HEK293 (cell line): ENCODE measurements around the gene RWDD1.

Experiments used
- EGR2 ChIP-seq: fragments of 450-650 bp; formaldehyde crosslinking; IDR thresholded peaks from 2 replicates; pipeline ENCODE4 v1.5.1; 2016; ENCODE audit warnings: low read depth, missing biosample characterization, missing genetic modification characterization
- OVOL3 ChIP-seq: fragments of 450-650 bp; formaldehyde crosslinking; IDR thresholded peaks from 2 replicates; pipeline ENCODE4 v1.5.1; 2016; ENCODE audit warnings: missing biosample characterization, missing genetic modification characterization
- PRDM1 ChIP-seq: fragments of 450-650 bp; formaldehyde crosslinking; IDR thresholded peaks from 2 replicates; pipeline ENCODE4; 2016; ENCODE audit warnings: missing biosample characterization, missing genetic modification characterization
- PRDM6 ChIP-seq: fragments of 450-650 bp; formaldehyde crosslinking; IDR thresholded peaks from 2 replicates; pipeline ENCODE4 v1.5.1; 2017; ENCODE audit warnings: missing biosample characterization, missing genetic modification characterization
- SETDB1 ChIP-seq: IDR thresholded peaks from one replicate; pipeline ENCODE4 v1.6.1; 2017; ENCODE audit warnings: mild to moderate bottlenecking, low read length, moderate library complexity, mixed read lengths; ENCODE audit not compliant: insufficient read length
- ZBTB10 ChIP-seq: fragments of 450-650 bp; formaldehyde crosslinking; IDR thresholded peaks from 2 replicates; pipeline ENCODE4 v1.5.1; 2016; ENCODE audit warnings: missing biosample characterization, missing genetic modification characterization
- ZNF10 ChIP-seq: fragments of 450-650 bp; formaldehyde crosslinking; IDR thresholded peaks from 2 replicates; pipeline ENCODE4 v1.5.1; 2017; ENCODE audit warnings: missing biosample characterization, missing genetic modification characterization
- ZNF146 ChIP-seq: fragments of 450-650 bp; formaldehyde crosslinking; IDR thresholded peaks from 2 replicates; pipeline ENCODE4 v1.5.1; 2016; ENCODE audit warnings: missing biosample characterization, missing genetic modification characterization
- ZNF16 ChIP-seq: fragments of 450-650 bp; formaldehyde crosslinking; IDR thresholded peaks from 2 replicates; pipeline ENCODE4 v1.5.1; 2016; ENCODE audit warnings: low read depth, missing biosample characterization, missing genetic modification characterization
- ZNF184 ChIP-seq: fragments of 450-650 bp; IDR thresholded peaks from 2 replicates; pipeline ENCODE4 v1.5.1; 2018; ENCODE audit warnings: missing biosample characterization, mild to moderate bottlenecking, missing genetic modification characterization
- ZNF19 ChIP-seq: fragments of 450-650 bp; formaldehyde crosslinking; IDR thresholded peaks from 2 replicates; pipeline ENCODE4; 2016; ENCODE audit warnings: missing biosample characterization, missing genetic modification characterization, low read depth
- ZNF24 ChIP-seq: fragments of 450-650 bp; formaldehyde crosslinking; IDR thresholded peaks from 2 replicates; pipeline ENCODE4 v1.5.1; 2016; ENCODE audit warnings: missing biosample characterization, missing genetic modification characterization
- ZNF26 ChIP-seq: fragments of 450-650 bp; formaldehyde crosslinking; IDR thresholded peaks from 2 replicates; pipeline ENCODE4 v1.5.1; 2016; ENCODE audit warnings: missing biosample characterization, missing genetic modification characterization
- ZNF362 ChIP-seq: fragments of 450-650 bp; formaldehyde crosslinking; IDR thresholded peaks from 2 replicates; pipeline ENCODE4 v1.5.1; 2016; ENCODE audit warnings: missing biosample characterization, missing genetic modification characterization
- ZNF692 ChIP-seq: fragments of 450-650 bp; formaldehyde crosslinking; IDR thresholded peaks from 2 replicates; pipeline ENCODE4 v1.5.1; 2016; ENCODE audit warnings: missing biosample characterization, missing genetic modification characterization
- ZNF707 ChIP-seq: fragments of 450-650 bp; formaldehyde crosslinking; IDR thresholded peaks from 2 replicates; pipeline ENCODE4 v1.5.1; 2016; ENCODE audit warnings: missing biosample characterization, missing genetic modification characterization
- ZSCAN16 ChIP-seq: fragments of 450-650 bp; formaldehyde crosslinking; IDR thresholded peaks from 2 replicates; pipeline ENCODE4 v1.5.1; 2016; ENCODE audit warnings: missing biosample characterization, missing genetic modification characterization
- ZSCAN30 ChIP-seq: fragments of 450-650 bp; IDR thresholded peaks from 2 replicates; pipeline ENCODE4 v1.5.1; 2018; ENCODE audit warnings: missing biosample characterization, mild to moderate bottlenecking, missing genetic modification characterization, moderate library complexity
- TF ChIP-seq, protein P1 (sequence below): fragments of 450-650 bp; formaldehyde crosslinking; IDR thresholded peaks from 2 replicates; pipeline ENCODE4 v1.5.1; 2016; ENCODE audit warnings: missing biosample characterization, missing genetic modification characterization
- TF ChIP-seq, protein P2 (sequence below): fragments of 450-650 bp; formaldehyde crosslinking; IDR thresholded peaks from 2 replicates; pipeline ENCODE4 v1.5.1; 2017; ENCODE audit warnings: missing biosample characterization, mild to moderate bottlenecking, missing genetic modification characterization, moderate library complexity
- TF ChIP-seq, protein P3 (sequence below): fragments of 450-650 bp; formaldehyde crosslinking; IDR thresholded peaks from 2 replicates; pipeline ENCODE4 v1.5.1; 2017; ENCODE audit warnings: missing biosample characterization, missing genetic modification characterization
- TF ChIP-seq, protein P4 (sequence below): fragments of 450-650 bp; formaldehyde crosslinking; IDR thresholded peaks from 2 replicates; pipeline ENCODE4 v1.5.1; 2017; ENCODE audit warnings: missing biosample characterization, missing genetic modification characterization

The RWDD1 gene

DNA sequence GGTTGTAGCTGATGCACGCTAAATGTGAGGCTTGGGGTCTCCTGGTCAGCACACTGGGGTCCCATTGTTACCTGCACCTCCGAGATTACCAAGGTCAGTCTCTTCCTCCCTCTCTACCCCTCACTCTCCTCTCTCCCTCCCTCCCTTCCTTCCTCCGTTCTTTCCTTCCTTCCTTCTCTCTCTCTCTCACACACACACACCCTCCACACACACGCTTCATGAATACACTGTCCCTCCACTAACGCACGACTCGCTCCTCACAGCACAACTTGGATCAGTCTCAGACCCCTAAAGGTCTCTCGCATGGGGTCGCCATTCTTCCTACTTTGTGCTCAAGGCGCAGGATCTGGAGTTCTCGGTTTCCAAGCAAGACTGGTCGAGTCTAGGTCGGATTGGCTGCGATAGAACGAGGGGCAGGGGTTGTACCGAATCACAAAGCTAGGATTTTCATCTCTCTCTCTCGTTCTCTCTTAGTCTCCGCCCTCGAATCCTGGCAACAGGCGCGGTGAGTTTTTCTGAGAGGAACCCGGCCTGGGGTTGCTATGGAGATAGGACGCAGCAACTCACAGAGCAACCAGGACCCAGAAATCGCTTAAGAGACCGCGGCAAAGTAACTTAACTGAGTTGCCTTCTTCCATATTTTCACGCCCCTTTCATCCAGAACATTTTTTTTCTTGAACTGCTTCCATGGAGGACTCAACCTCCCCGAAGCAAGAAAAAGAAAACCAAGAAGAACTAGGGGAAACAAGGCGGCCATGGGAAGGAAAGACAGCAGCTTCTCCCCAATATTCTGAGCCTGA lies 44.8 kb downstream of the RWDD1 start, which contains the start of gene RSPH4A (continued):
- TF ChIP-seq EGR2 (tag by site-specific recombination) (no peak), PRDM1 (tag by site-specific recombination) (no peak; the same call in 1 of the 2 replicates), ZNF19 (tag by site-specific recombination) (no peak), ZSCAN30 (tag by site-specific recombination) (no peak), ZNF24 (tag by site-specific recombination) (no peak; the same call in 1 of the 2 replicates), PRDM6 (tag by site-specific recombination) (no peak), ZNF10 (tag by site-specific recombination) (no peak), ZSCAN16 (tag by site-specific recombination) (peak; percentile 51; the same call in 1 of the 2 replicates), ZNF707 (tag by site-specific recombination) (no peak), ZNF362 (no peak), SETDB1 (no peak), ZNF26 (tag by site-specific recombination) (no peak), ZNF184 (tag by site-specific recombination) (no peak), ZBTB10 (no peak; the same call in 1 of the 2 replicates), OVOL3 (tag by site-specific recombination) (no peak), ZNF16 (tag by site-specific recombination) (no peak; the same call in 1 of the 2 replicates), ZNF146 (tag by site-specific recombination) (no peak), ZNF692 (tag by site-specific recombination) (peak; percentile 79)
- TF ChIP-seq, protein P1, sequence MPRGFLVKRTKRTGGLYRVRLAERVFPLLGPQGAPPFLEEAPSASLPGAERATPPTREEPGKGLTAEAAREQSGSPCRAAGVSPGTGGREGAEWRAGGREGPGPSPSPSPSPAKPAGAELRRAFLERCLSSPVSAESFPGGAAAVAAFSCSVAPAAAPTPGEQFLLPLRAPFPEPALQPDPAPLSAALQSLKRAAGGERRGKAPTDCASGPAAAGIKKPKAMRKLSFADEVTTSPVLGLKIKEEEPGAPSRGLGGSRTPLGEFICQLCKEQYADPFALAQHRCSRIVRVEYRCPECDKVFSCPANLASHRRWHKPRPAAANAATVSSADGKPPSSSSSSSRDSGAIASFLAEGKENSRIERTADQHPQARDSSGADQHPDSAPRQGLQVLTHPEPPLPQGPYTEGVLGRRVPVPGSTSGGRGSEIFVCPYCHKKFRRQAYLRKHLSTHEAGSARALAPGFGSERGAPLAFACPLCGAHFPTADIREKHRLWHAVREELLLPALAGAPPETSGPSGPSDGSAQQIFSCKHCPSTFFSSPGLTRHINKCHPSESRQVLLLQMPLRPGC (tag by site-specific recombination): no peak
- TF ChIP-seq, protein P2, sequence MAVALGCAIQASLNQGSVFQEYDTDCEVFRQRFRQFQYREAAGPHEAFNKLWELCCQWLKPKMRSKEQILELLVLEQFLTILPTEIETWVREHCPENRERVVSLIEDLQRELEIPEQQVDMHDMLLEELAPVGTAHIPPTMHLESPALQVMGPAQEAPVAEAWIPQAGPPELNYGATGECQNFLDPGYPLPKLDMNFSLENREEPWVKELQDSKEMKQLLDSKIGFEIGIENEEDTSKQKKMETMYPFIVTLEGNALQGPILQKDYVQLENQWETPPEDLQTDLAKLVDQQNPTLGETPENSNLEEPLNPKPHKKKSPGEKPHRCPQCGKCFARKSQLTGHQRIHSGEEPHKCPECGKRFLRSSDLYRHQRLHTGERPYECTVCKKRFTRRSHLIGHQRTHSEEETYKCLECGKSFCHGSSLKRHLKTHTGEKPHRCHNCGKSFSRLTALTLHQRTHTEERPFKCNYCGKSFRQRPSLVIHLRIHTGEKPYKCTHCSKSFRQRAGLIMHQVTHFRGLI (tag by site-specific recombination): no peak
- TF ChIP-seq, protein P3, sequence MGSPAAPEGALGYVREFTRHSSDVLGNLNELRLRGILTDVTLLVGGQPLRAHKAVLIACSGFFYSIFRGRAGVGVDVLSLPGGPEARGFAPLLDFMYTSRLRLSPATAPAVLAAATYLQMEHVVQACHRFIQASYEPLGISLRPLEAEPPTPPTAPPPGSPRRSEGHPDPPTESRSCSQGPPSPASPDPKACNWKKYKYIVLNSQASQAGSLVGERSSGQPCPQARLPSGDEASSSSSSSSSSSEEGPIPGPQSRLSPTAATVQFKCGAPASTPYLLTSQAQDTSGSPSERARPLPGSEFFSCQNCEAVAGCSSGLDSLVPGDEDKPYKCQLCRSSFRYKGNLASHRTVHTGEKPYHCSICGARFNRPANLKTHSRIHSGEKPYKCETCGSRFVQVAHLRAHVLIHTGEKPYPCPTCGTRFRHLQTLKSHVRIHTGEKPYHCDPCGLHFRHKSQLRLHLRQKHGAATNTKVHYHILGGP (tag by site-specific recombination): no peak
- TF ChIP-seq, protein P4, sequence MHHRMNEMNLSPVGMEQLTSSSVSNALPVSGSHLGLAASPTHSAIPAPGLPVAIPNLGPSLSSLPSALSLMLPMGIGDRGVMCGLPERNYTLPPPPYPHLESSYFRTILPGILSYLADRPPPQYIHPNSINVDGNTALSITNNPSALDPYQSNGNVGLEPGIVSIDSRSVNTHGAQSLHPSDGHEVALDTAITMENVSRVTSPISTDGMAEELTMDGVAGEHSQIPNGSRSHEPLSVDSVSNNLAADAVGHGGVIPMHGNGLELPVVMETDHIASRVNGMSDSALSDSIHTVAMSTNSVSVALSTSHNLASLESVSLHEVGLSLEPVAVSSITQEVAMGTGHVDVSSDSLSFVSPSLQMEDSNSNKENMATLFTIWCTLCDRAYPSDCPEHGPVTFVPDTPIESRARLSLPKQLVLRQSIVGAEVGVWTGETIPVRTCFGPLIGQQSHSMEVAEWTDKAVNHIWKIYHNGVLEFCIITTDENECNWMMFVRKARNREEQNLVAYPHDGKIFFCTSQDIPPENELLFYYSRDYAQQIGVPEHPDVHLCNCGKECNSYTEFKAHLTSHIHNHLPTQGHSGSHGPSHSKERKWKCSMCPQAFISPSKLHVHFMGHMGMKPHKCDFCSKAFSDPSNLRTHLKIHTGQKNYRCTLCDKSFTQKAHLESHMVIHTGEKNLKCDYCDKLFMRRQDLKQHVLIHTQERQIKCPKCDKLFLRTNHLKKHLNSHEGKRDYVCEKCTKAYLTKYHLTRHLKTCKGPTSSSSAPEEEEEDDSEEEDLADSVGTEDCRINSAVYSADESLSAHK: no peak
